Kidney epithelial cell (primary cell): ENCODE measurements around the gene SIGLEC14. TPM values are rescaled to one million over a fixed set of nuclear protein-coding genes. Genes with fewer than 3 reads are reported as not detected.

Experiments
- DNase-seq: peaks from one replicate; pipeline ENCODE4 v3.0.0-alpha.2; 2010; ENCODE audit warnings: low read depth
- H3K27me3 ChIP-seq: 2 replicates; pipeline ENCODE4 v1.6.0; 2011; ENCODE audit warnings: low read length; ENCODE audit not compliant: control insufficient read depth, insufficient read depth
- H3K36me3 ChIP-seq: 2 replicates; pipeline ENCODE4 v1.5.1; 2011; ENCODE audit warnings: low read length; ENCODE audit not compliant: control insufficient read depth, insufficient read depth
- H3K4me3 ChIP-seq: 2 replicates; pipeline ENCODE4 v1.5.1; 2011; ENCODE audit warnings: low read depth, mild to moderate bottlenecking, control low read depth, low read length
- total RNA-seq: library from RNA; depleted of rRNA; stranded (reverse); fragments of >200 nt; gene quantifications from 2 replicates; pipeline ENCODE4 v1.2.3, GENCODE V29; 2015
- TF ChIP-seq, protein P1 (sequence below): IDR thresholded peaks from 2 replicates; pipeline ENCODE4 v1.5.1; 2011; ENCODE audit warnings: mild to moderate bottlenecking, moderate library complexity, low read length, control low read depth, inconsistent platforms; ENCODE audit not compliant: insufficient read depth, poor library complexity, severe bottlenecking

Gene SIGLEC14
- total RNA-seq, 1 donor from 2014 or later, result not detected

DNA sequence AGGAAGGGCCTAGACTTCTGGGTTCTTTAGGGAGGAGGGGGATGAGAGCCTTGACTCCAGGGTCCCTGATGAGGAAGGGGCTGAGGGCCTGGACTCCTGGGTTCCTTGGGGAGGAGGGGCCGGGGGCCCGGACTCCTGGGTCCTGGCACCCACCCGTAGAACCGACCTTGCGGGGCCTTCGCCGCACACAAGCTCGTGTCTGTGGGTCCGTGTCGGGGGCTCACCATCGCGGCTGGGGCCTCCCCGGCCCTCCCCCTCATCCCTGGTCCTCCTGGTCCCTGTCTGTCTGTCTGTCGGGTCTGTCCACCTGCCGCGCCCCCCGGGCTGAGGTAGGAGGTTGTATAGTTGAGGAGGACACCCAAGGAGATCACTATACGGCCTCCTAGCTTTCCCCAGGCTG is 45.8 kb upstream of the SIGLEC14 start:
- TF ChIP-seq, protein P1, sequence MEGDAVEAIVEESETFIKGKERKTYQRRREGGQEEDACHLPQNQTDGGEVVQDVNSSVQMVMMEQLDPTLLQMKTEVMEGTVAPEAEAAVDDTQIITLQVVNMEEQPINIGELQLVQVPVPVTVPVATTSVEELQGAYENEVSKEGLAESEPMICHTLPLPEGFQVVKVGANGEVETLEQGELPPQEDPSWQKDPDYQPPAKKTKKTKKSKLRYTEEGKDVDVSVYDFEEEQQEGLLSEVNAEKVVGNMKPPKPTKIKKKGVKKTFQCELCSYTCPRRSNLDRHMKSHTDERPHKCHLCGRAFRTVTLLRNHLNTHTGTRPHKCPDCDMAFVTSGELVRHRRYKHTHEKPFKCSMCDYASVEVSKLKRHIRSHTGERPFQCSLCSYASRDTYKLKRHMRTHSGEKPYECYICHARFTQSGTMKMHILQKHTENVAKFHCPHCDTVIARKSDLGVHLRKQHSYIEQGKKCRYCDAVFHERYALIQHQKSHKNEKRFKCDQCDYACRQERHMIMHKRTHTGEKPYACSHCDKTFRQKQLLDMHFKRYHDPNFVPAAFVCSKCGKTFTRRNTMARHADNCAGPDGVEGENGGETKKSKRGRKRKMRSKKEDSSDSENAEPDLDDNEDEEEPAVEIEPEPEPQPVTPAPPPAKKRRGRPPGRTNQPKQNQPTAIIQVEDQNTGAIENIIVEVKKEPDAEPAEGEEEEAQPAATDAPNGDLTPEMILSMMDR, result no peak
- peak overlapping the region; percentile 93 for H3K4me3 ChIP-seq
- no peak for DNase-seq

DNA sequence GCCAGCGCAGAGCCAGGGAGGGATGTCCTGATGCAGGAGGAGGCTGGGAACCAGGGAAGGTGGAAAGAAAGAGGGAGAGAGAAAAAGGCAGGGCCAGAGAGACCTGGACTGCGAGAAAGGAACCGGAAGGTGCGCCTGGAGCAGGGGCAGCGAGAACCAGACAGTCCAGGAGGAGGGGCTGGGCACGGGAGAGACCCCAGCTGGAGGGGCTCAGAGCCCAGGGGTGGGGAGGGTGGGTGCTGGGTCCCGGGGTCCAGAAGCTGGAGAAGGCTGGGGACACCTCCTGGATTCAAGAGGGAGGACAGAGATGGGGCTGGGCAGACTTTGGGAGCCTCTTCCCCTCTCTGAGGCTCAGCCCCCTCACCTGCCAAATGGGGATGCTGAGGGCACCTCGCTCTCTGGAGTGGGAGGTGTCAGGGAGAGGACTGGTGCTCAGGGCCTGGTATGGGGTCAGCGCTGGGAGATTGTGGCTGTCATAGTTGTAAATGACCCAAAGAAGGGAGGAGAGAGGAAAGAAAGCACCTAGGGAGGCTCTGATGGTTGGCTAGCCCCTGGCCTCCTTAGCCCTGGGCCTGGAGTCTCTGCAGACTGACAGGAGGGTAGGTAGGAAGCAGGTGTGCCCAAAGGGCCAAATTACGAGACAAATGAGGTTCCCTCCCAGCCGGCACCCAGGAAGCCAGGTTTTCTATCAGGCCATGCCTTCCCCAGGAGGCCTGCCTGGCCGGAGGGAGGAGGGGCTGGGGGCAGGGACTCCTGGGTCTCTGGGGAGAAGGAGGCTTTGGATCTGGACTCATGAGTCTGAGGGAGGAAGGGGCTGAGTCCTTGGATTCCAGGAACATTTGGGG is 45.2 kb upstream of the SIGLEC14 start:
- Histone ChIP-seq H3K36me3 (peaks cover 2% of the 10 kb centered on the region), H3K27me3 (no peaks in the 10 kb centered on the region), H3K4me3 (peak overlapping the region; percentile 93)
- no peak for DNase-seq
- TF ChIP-seq, protein P1, result no peak

More for the DNA sequence above, 45.8 kb upstream of the SIGLEC14 start:
- Histone ChIP-seq H3K36me3 (peaks cover 3% of the 10 kb centered on the region), H3K27me3 (no peaks in the 10 kb centered on the region)

DNA sequence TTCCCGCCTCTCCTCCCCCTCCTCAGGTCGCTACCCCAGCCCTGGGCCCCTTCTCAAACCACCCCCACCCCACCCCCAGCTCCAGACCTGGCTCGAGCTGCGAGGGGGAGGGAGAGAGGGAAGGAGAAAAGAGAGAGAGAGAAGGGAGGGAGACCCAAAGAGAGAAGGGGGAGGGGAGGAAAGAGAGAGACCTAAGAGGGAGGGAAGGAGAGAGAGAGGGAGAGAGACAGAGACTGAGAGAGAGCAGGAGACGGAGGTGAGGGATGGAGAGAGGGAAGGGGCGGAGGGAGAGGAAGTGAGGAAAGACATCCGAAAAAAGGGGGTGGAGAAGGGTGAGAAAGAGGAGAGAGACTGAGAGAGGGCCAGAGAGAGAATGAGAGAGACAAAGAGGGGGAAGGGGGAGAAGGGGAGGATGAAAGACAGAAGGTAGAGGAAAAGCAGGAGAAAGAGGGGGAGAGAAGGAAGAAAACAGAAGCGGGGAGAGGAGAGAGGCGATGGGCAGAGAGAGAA is 44.5 kb upstream of the SIGLEC14 start:
- Histone ChIP-seq H3K27me3 (no peaks in the 10 kb centered on the region), H3K36me3 (peaks cover 2% of the 10 kb centered on the region), H3K4me3 (peak overlapping the region; percentile 93)
- DNase-seq, result no peak
- TF ChIP-seq, protein P1, result no peak

DNA sequence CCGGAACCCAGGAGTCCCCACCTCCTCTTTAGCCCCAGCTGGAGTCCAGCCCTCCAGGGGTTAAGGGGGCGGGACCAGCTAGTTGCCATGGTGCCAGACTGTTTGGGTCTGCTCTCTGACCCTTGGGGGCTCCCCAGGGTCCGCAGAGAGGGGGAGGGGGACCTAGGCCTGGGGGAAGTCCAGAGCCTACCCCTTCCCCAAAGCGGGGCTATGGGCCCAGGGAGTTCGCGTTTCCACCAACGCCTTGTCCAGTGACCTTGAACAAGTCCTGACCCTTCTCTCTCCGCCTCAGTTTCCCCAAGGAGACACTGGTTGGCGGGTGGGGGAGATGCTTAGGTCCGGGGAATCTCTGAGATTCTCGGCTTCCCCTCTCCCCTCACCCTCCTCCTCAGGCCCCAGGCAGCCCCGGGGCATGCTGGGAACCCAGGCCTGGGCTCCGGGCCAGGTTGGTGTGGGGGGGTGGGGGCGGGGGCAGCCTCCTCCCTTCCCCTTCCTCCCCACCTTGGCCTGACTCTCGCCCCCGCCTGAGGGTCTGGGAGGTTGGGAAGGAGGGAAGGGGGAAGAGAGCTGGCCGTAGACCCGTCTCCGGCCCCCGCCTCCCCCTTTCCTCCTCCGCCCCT is 43.9 kb upstream of the SIGLEC14 start:
- Histone ChIP-seq H3K36me3 (peaks cover 2% of the 10 kb centered on the region), H3K27me3 (no peaks in the 10 kb centered on the region), H3K4me3 (peak overlapping the region; percentile 93)
- no peak for DNase-seq
- TF ChIP-seq, protein P1, result no peak

DNA sequence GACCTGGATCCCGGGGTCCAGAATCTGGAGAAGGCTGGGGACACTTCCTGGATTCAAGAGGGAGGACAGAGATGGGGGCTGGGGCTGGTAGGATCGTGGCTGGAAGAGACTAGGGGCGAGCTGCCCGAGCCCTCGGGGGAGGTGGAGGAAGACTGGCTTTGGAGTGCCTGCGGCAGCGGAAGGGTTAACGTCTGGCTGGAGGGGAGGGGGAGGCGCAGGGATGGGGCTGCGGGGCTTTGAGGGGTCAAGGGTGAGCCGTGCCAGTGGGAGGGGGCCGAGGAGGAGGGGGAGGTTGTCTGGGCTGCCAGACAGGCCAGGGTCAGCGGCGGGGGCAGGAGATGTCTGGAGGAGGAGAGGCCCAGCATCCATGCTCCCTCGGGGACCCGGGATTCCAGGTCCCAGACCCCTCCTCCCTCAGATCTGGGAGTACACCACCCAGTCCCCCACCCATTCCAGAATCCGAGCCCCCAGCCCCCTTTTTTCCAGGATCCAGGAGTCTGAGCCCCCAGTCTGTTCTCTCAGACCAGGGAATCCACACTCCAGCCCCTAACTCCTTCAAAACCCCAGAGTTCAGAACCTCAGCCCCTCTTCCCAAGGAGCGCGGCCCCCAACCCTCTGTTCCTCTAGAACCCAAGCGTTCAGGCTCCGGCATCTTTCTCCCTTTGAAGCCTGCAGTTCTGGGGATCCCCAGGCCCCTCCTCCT is 43.3 kb upstream of the SIGLEC14 start:
- peaks cover 2% of the 10 kb centered on the region for H3K36me3 ChIP-seq
- H3K27me3 ChIP-seq, result no peaks in the 10 kb centered on the region
- H3K4me3 ChIP-seq, result peak overlapping the region; percentile 93
- TF ChIP-seq, protein P1, result no peak
- no peak for DNase-seq
